ENCODE data around the gene TBCE. TPM values are rescaled to one million over a fixed set of nuclear protein-coding genes. Genes with fewer than 3 reads are reported as not detected.
A peak's percentile ranks its signal among the peaks of the same experiment; 100 is the strongest.

Gene TBCE
- total RNA-seq = 10 to 100 TPM; 17.6 to 58.6 (median 36.4) TPM

- peaks cover 0 to 13% (median 0%) of the 10 kb centered on the region in 4 donors for H3K4me1 ChIP-seq
- H3K36me3 ChIP-seq = no peaks in the 10 kb centered on the region
- H3K9me3 ChIP-seq = no peaks in the 10 kb centered on the region
- H3K27ac ChIP-seq = peak within 1 kb of the TSS; percentile 63 to 86 (median 79)
- H3K27me3 ChIP-seq = no peaks in the 10 kb centered on the region
- peak; percentile 91 to 98 (median 97) for DNase-seq
- TF ChIP-seq POLR2A (IDR thresholded peaks at IDR 0.05) = peak; percentile 39 to 69
- TF ChIP-seq, protein P1, sequence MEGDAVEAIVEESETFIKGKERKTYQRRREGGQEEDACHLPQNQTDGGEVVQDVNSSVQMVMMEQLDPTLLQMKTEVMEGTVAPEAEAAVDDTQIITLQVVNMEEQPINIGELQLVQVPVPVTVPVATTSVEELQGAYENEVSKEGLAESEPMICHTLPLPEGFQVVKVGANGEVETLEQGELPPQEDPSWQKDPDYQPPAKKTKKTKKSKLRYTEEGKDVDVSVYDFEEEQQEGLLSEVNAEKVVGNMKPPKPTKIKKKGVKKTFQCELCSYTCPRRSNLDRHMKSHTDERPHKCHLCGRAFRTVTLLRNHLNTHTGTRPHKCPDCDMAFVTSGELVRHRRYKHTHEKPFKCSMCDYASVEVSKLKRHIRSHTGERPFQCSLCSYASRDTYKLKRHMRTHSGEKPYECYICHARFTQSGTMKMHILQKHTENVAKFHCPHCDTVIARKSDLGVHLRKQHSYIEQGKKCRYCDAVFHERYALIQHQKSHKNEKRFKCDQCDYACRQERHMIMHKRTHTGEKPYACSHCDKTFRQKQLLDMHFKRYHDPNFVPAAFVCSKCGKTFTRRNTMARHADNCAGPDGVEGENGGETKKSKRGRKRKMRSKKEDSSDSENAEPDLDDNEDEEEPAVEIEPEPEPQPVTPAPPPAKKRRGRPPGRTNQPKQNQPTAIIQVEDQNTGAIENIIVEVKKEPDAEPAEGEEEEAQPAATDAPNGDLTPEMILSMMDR (IDR thresholded peaks at IDR 0.05) = peak in 3 of 6 experiments; percentile 28 to 32 (median 32)
- peak within 1 kb of the TSS; percentile 58 to 80 (median 64) for H3K4me3 ChIP-seq
Measured at GRCh38 chr1:235367000-235367908, at the start of gene TBCE. Gene TBCE (plus strand): TSS chr1:235367427. CDS start chr1:235380050, 12,623 bp downstream.

GRCh38 chr1:235319255-235319654 lies 48.0 kb upstream of the TBCE start:
- Histone ChIP-seq H3K9me3 (no peaks in the 10 kb centered on the region), H3K36me3 (peaks cover 0 to 10% (median 0%) of the 10 kb centered on the region in 3 donors), H3K4me3 (no peak overlapping the region), H3K27ac (no peak overlapping the region), H3K4me1 (peaks cover 0 to 8% (median 2%) of the 10 kb centered on the region in 4 donors), H3K27me3 (no peaks in the 10 kb centered on the region)
- no peak for DNase-seq
- TF ChIP-seq POLR2A (IDR thresholded peaks at IDR 0.05) = no peak
- TF ChIP-seq, protein P1 (IDR thresholded peaks at IDR 0.05) = no peak

- Histone ChIP-seq H3K27ac (no peak overlapping the region), H3K9me3 (no peaks in the 10 kb centered on the region), H3K4me1 (peaks cover 0 to 15% (median 5%) of the 10 kb centered on the region in 4 donors), H3K27me3 (no peaks in the 10 kb centered on the region), H3K4me3 (no peak overlapping the region), H3K36me3 (peaks cover 0 to 10% (median 0%) of the 10 kb centered on the region in 3 donors)
- no peak for TF ChIP-seq POLR2A (IDR thresholded peaks at IDR 0.05)
- TF ChIP-seq, protein P1 (IDR thresholded peaks at IDR 0.05) = no peak
- DNase-seq = no peak
Measured at GRCh38 chr1:235320521-235321179, 46.6 kb upstream of the TBCE start.

- Histone ChIP-seq H3K36me3 (peaks cover 0 to 3% (median 0%) of the 10 kb centered on the region in 3 donors), H3K27me3 (no peaks in the 10 kb centered on the region), H3K4me3 (peak overlapping the region in 1 of 4 donors; percentile 73), H3K27ac (peak overlapping the region in 1 of 4 donors; percentile 26), H3K4me1 (peaks cover 0 to 26% (median 7%) of the 10 kb centered on the region in 4 donors), H3K9me3 (no peaks in the 10 kb centered on the region)
- DNase-seq = no peak
- TF ChIP-seq, protein P1 (IDR thresholded peaks at IDR 0.05) = no peak
- no peak for TF ChIP-seq POLR2A (IDR thresholded peaks at IDR 0.05)
Measured at GRCh38 chr1:235324296-235324695, 42.9 kb upstream of the TBCE start.

DNA sequence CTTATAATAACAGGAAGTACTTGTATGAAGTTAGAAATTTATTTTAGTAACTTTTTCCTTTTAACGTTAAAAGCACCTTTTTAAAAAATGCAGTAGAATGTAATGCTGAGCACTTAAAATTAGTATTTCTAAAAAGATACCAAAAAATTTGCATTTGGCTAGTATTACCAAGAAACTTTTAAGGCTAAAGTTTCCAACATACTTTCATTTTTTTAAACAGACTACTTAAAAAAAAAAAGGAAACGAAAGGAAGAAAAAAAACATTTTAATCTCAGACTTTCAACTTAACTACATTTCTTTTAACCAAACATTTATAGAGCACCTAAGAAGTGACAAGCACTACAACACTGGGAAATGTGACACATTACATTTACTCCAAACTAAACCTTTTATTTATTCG lies 42.1 kb upstream of the TBCE start:
- Histone ChIP-seq H3K36me3 (peaks cover 0 to 3% (median 0%) of the 10 kb centered on the region in 3 donors), H3K27me3 (no peaks in the 10 kb centered on the region), H3K9me3 (no peaks in the 10 kb centered on the region), H3K4me1 (peaks cover 0 to 31% (median 8%) of the 10 kb centered on the region in 4 donors), H3K4me3 (peak overlapping the region in 2 of 4 donors; percentile 3 to 73), H3K27ac (no peak overlapping the region)
- no peak for TF ChIP-seq POLR2A (IDR thresholded peaks at IDR 0.05)
- TF ChIP-seq, protein P1 (IDR thresholded peaks at IDR 0.05) = no peak
- no peak for DNase-seq

All from Peyer's patch (tissue), 4 donors.